B cell (primary cell): ENCODE measurements around the gene CARTPT. TPM values are rescaled to one million over a fixed set of nuclear protein-coding genes. Genes with fewer than 3 reads are reported as not detected.

Source experiments
- ATAC-seq: fragments of 200-7000 bp; cut with Tn5 transposase; one replicate; pipeline ENCODE4 v1.10.0; 2021; ENCODE audit warnings: low read depth, mild to moderate bottlenecking, moderate number of reproducible peaks, moderate library complexity
- CTCF ChIA-PET: fragments of 350-600 bp; sonication (Branson Sonifier 250); formaldehyde crosslinking; loops from one replicate; lab custom pipeline; 2021; ENCODE audit warnings: antibody characterized with exemption, inconsistent platforms; lab: Charles Lee
- POLR2A ChIA-PET: fragments of 350-600 bp; sonication (Branson Sonifier 250); formaldehyde crosslinking; loops from one replicate; lab custom pipeline; 2021; ENCODE audit warnings: antibody characterized with exemption; lab: Charles Lee
- DNase-seq: peaks from one replicate; pipeline ENCODE4 v3.0.0; 2013
- H2AFZ ChIP-seq: 2 replicates; pipeline ENCODE4 v1.6.1; 2012; ENCODE audit warnings: mild to moderate bottlenecking, low read depth, low read length; ENCODE audit not compliant: insufficient read depth, poor library complexity, severe bottlenecking
- H3K27ac ChIP-seq, 2 donors: 1 replicate in 1 of 2; 2 replicates in 1 of 2; pipeline ENCODE4 v1.5.1; 2012 to 2013; ENCODE audit warnings: low read length in 2 of 2, mild to moderate bottlenecking in 2 of 2, moderate library complexity in 1 of 2
- H3K27me3 ChIP-seq, 4 experiments: fragments of 200-600 bp in 1 of 4; sonication (generic) in 1 of 4; replicated peaks in 1 of 4; 1 replicate in 2 of 4; 2 replicates in 2 of 4; pipeline versions ENCODE4 v1.6.1 to v1.7.0; 2013 to 2016; ENCODE audit warnings: low read length in 3 of 4, mild to moderate bottlenecking in 2 of 4, mixed read lengths in 1 of 4, moderate library complexity in 1 of 4; ENCODE audit not compliant: insufficient read depth in 4 of 4, control insufficient read depth in 3 of 4; ENCODE audit errors: control extremely low read depth in 1 of 4
- H3K36me3 ChIP-seq, 2 experiments: replicated peaks in 1 of 2; 1 replicate in 1 of 2; 2 replicates in 1 of 2; pipeline versions ENCODE4 v1.6.1 to v1.7.1; 2013; ENCODE audit warnings: low read length in 1 of 2; ENCODE audit not compliant: insufficient read depth in 2 of 2, control insufficient read depth in 1 of 2; ENCODE audit errors: control extremely low read depth in 1 of 2, extremely low read depth in 1 of 2
- H3K4me1 ChIP-seq, 2 donors: fragments of 200-600 bp in 1 of 2; sonication (generic) in 1 of 2; 1 replicate in 1 of 2; 2 replicates in 1 of 2; pipeline versions ENCODE4 v1.5.1 to v1.6.1; 2013 to 2017; ENCODE audit warnings: low read length in 2 of 2; ENCODE audit not compliant: control insufficient read depth in 2 of 2, insufficient read depth in 2 of 2
- H3K4me2 ChIP-seq: replicated peaks from 2 replicates; pipeline ENCODE3; 2012; ENCODE audit warnings: mild to moderate bottlenecking, low read depth, low read length; ENCODE audit not compliant: poor library complexity, severe bottlenecking
- H3K4me3 ChIP-seq, 5 experiments: fragments of 200-600 bp in 1 of 5; sonication (generic) in 1 of 5; 1 replicate in 3 of 5; 2 replicates in 2 of 5; pipeline versions ENCODE4 v1.5.1 to v1.7.0; 2011 to 2016; ENCODE audit warnings: low read length in 4 of 5, mild to moderate bottlenecking in 4 of 5, low read depth in 2 of 5, control low read depth in 1 of 5, moderate library complexity in 1 of 5; ENCODE audit not compliant: insufficient read depth in 1 of 5; ENCODE audit errors: control extremely low read depth in 1 of 5, extremely low read depth in 1 of 5
- H3K79me2 ChIP-seq: fragments of 200-600 bp; sonication (generic); one replicate; pipeline ENCODE4 v1.6.0; 2016; ENCODE audit warnings: low read length; ENCODE audit not compliant: control insufficient read depth, insufficient read depth
- H3K9ac ChIP-seq: fragments of 200-600 bp; sonication (generic); 2 replicates; pipeline ENCODE4 v1.6.1; 2017; ENCODE audit warnings: mild to moderate bottlenecking, low read length, moderate library complexity
- H3K9me3 ChIP-seq, 3 donors: one replicate each; pipeline versions ENCODE4 v1.6.1 to v1.7.1; 2013; ENCODE audit warnings: low read length in 2 of 3; ENCODE audit not compliant: control insufficient read depth in 2 of 3, insufficient read depth in 1 of 3; ENCODE audit errors: control extremely low read depth in 1 of 3
- H4K20me1 ChIP-seq: 2 replicates; pipeline ENCODE4 v1.6.0; 2012; ENCODE audit warnings: mild to moderate bottlenecking, low read length; ENCODE audit not compliant: insufficient read depth, control insufficient read depth, poor library complexity, severe bottlenecking
- H3K27ac Mint-ChIP-seq: one replicate; pipeline ENCODE4 v1.8.0; 2021; ENCODE audit warnings: mixed read lengths
- H3K27me3 Mint-ChIP-seq: one replicate; pipeline ENCODE4 v1.8.0; 2021; ENCODE audit warnings: mixed read lengths
- H3K4me1 Mint-ChIP-seq: one replicate; pipeline ENCODE4 v1.8.0; 2021; ENCODE audit warnings: mixed read lengths
- H3K4me3 Mint-ChIP-seq: one replicate; pipeline ENCODE4 v1.8.0; 2021; ENCODE audit warnings: mixed read lengths
- H3K9me3 Mint-ChIP-seq: one replicate; pipeline ENCODE4 v1.8.0; 2022; ENCODE audit warnings: mixed read lengths; ENCODE audit not compliant: insufficient read depth
- EZH2 ChIP-seq: IDR thresholded peaks from 2 replicates; pipeline ENCODE4 v1.6.1; 2012; ENCODE audit warnings: borderline replicate concordance, low read depth, mild to moderate bottlenecking, moderate library complexity, low read length; ENCODE audit not compliant: insufficient read depth, poor library complexity, severe bottlenecking
- WGBS: methylation state at CpG from one replicate; pipeline ENCODE4 v1.1.5; 2013; ENCODE audit warnings: missing lambda C conversion rate; ENCODE audit not compliant: insufficient coverage; 5-methylcytosine and 5-hydroxymethylcytosine counted together
- intact Hi-C: fragments of 100-400 bp; cut with micrococcal nuclease; formaldehyde crosslinking; loops from one replicate; pipeline ENCODE4 v1.10.0; 2022
- polyA plus RNA-seq: library from polyadenylated mRNA; depleted of rRNA; stranded (reverse); fragments of >200 nt; gene quantifications from 2 replicates; pipeline ENCODE4 v1.2.3, GENCODE V29; 2012
- total RNA-seq, 2 donors: library from RNA; stranded (reverse); fragments of 120-200 nt in 1 of 2; gene quantifications; 1 replicate in 1 of 2; 2 replicates in 1 of 2; pipeline versions ENCODE4 v1.2.3 to v1.2.4, GENCODE V29; 2013 to 2022
- TF ChIP-seq, protein P1 (sequence below): fragments of 200-600 bp; IDR thresholded peaks from one replicate; pipeline ENCODE4 v1.8.0; 2022; ENCODE audit warnings: antibody characterized with exemption, mild to moderate bottlenecking

The CARTPT gene
- total and polyA plus RNA-seq, 2 donors (not counting 1 experiment from before 2014, with no cell fraction given), result not detected

GRCh38 chr5:71731015-71731414 is 11.9 kb downstream of the CARTPT start:
- H3K9me3 ChIP-seq, result no peaks in the 10 kb centered on the region
- H3K9ac ChIP-seq, result no peak overlapping the region
- TF ChIP-seq, protein P1, sequence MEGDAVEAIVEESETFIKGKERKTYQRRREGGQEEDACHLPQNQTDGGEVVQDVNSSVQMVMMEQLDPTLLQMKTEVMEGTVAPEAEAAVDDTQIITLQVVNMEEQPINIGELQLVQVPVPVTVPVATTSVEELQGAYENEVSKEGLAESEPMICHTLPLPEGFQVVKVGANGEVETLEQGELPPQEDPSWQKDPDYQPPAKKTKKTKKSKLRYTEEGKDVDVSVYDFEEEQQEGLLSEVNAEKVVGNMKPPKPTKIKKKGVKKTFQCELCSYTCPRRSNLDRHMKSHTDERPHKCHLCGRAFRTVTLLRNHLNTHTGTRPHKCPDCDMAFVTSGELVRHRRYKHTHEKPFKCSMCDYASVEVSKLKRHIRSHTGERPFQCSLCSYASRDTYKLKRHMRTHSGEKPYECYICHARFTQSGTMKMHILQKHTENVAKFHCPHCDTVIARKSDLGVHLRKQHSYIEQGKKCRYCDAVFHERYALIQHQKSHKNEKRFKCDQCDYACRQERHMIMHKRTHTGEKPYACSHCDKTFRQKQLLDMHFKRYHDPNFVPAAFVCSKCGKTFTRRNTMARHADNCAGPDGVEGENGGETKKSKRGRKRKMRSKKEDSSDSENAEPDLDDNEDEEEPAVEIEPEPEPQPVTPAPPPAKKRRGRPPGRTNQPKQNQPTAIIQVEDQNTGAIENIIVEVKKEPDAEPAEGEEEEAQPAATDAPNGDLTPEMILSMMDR, result no peak
- TF ChIP-seq EZH2, result no peak
- Mint-ChIP-seq H3K4me3 (no peak overlapping the region), H3K9me3 (no peaks in the 10 kb centered on the region), H3K27me3 (peaks cover 13% of the 10 kb centered on the region), H3K27ac (no peak overlapping the region), H3K4me1 (no peaks in the 10 kb centered on the region)
- DNase-seq (no peak), ATAC-seq (no peak)
- ChIA-PET POLR2A (no interaction called here), CTCF (no interaction called here)
- H4K20me1 ChIP-seq, result no peaks in the 10 kb centered on the region
- H3K27me3 ChIP-seq, result peaks cover 0 to 5% (median 2%) of the 10 kb centered on the region in 4 experiments
- intact Hi-C loops, result no loop called here
- no peaks in the 10 kb centered on the region for H3K36me3 ChIP-seq
- H3K4me2 ChIP-seq, result no peak overlapping the region
- no peaks in the 10 kb centered on the region for H3K4me1 ChIP-seq
- H3K27ac ChIP-seq, result no peak overlapping the region
- H2AFZ ChIP-seq, result no peak overlapping the region
- no peaks in the 10 kb centered on the region for H3K79me2 ChIP-seq
- H3K4me3 ChIP-seq, result no peak overlapping the region

DNA sequence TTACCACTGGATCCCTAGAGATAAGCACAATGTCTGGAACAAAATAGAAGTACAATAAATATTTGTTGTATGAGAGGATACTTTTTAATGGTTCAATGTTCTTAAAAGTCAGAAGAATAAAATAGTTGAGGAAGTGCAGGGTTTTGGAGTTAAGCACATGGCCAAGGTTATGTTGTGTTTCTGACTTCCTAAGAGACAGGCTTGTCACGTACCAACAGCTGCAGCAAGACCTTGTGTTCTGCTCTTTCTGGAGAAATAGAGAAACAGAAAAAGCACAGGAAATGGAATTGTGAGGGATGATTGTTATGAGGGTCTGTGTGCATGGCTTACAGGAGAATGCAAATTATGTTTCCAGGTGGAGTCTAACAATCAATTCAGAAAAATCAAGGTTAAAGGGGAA is 12.9 kb downstream of the CARTPT start:
- Histone ChIP-seq H3K27me3 (peaks cover 0 to 5% (median 2%) of the 10 kb centered on the region in 4 experiments), H3K4me3 (no peak overlapping the region), H2AFZ (no peak overlapping the region), H3K36me3 (no peaks in the 10 kb centered on the region), H4K20me1 (no peaks in the 10 kb centered on the region), H3K79me2 (no peaks in the 10 kb centered on the region), H3K9me3 (no peaks in the 10 kb centered on the region), H3K27ac (no peak overlapping the region), H3K4me1 (no peaks in the 10 kb centered on the region), H3K9ac (no peak overlapping the region), H3K4me2 (no peak overlapping the region)
- ChIA-PET CTCF (interaction anchor here (0.6 kb wide), 1 partner anchor 77 kb away, joined by 4 read pairs; no protein-coding TSS in a partner anchor), POLR2A (no interaction called here)
- 50% methylated on average over 1 of the region's 1 CpG for WGBS
- peaks cover 11% of the 10 kb centered on the region for H3K27me3 Mint-ChIP-seq
- TF ChIP-seq, protein P1, result no peak
- TF ChIP-seq EZH2, result no peak
- intact Hi-C loops, result no loop called here
- H3K4me1 Mint-ChIP-seq, result no peaks in the 10 kb centered on the region
- no peak overlapping the region for H3K4me3 Mint-ChIP-seq
- H3K27ac Mint-ChIP-seq, result no peak overlapping the region
- DNase-seq, result no peak
- no peak for ATAC-seq
- no peaks in the 10 kb centered on the region for H3K9me3 Mint-ChIP-seq
